HepG2 (cell line): ENCODE measurements around the gene WDR18. TPM values are rescaled to one million over a fixed set of nuclear protein-coding genes. Genes with fewer than 3 reads are reported as not detected.

Source experiments
- AHDC1 ChIP-seq: sonication (generic); formaldehyde crosslinking; IDR thresholded peaks from 2 replicates; pipeline ENCODE4 v1.5.1; 2020; ENCODE audit warnings: mild to moderate bottlenecking, missing genetic modification reagents, borderline replicate concordance
- ATF3 ChIP-seq: sonication (generic); formaldehyde crosslinking; IDR thresholded peaks from 2 replicates; pipeline ENCODE4 v1.4.0; 2020; ENCODE audit warnings: missing genetic modification reagents
- KAT8 ChIP-seq: IDR thresholded peaks from 2 replicates; pipeline ENCODE4 v1.6.1; 2016; ENCODE audit warnings: missing genetic modification reagents, missing compliant biosample characterization
- KLF6 ChIP-seq: IDR thresholded peaks from 2 replicates; pipeline ENCODE4 v1.8.0; 2016; ENCODE audit warnings: missing biosample characterization, missing genetic modification reagents
- NFIB ChIP-seq: sonication (generic); formaldehyde crosslinking; IDR thresholded peaks from 2 replicates; pipeline ENCODE4 v1.9.0; 2021; ENCODE audit warnings: missing genetic modification reagents, mild to moderate bottlenecking, borderline replicate concordance
- PRDM10 ChIP-seq: sonication (generic); formaldehyde crosslinking; IDR thresholded peaks from 2 replicates; pipeline ENCODE4 v1.4.0; 2020; ENCODE audit warnings: low read depth, missing genetic modification reagents
- REPIN1 ChIP-seq: sonication (generic); formaldehyde crosslinking; IDR thresholded peaks from 2 replicates; pipeline ENCODE4 v1.8.0; 2022; ENCODE audit warnings: missing genetic modification reagents, low read depth, mild to moderate bottlenecking, borderline replicate concordance
- SMAD1 ChIP-seq: sonication (generic); formaldehyde crosslinking; IDR thresholded peaks from 2 replicates; pipeline ENCODE4 v1.4.0; 2020; ENCODE audit warnings: missing genetic modification reagents, low read depth, mild to moderate bottlenecking, borderline replicate concordance
- SOX6 ChIP-seq, 2 experiments: fragments of 450-650 bp in 1 of 2; sonication (generic) in 1 of 2; formaldehyde crosslinking in 1 of 2; IDR thresholded peaks; 2 replicates each; pipeline versions ENCODE4 v1.4.0 to v1.6.1; 2017 to 2020; ENCODE audit warnings: antibody characterized with exemption in 1 of 2, mild to moderate bottlenecking in 1 of 2, missing genetic modification reagents in 1 of 2
- ZBTB14 ChIP-seq: sonication (generic); formaldehyde crosslinking; IDR thresholded peaks from 2 replicates; pipeline ENCODE4 v1.4.0; 2020; ENCODE audit warnings: missing genetic modification reagents
- ZNF225 ChIP-seq: sonication (generic); formaldehyde crosslinking; IDR thresholded peaks from 2 replicates; pipeline ENCODE4 v1.4.0; 2020; ENCODE audit warnings: mild to moderate bottlenecking, missing genetic modification reagents
- ZNF512B ChIP-seq: sonication (generic); formaldehyde crosslinking; IDR thresholded peaks from 2 replicates; pipeline ENCODE4 v1.5.1; 2020; ENCODE audit warnings: missing genetic modification reagents, mild to moderate bottlenecking, borderline replicate concordance
- ZNF7 ChIP-seq: IDR thresholded peaks from 2 replicates; pipeline ENCODE4 v1.6.1; 2016; ENCODE audit warnings: missing biosample characterization, missing genetic modification reagents
- polyA plus RNA-seq, 8 experiments: library from polyadenylated mRNA; depleted of rRNA in 3 of 8; stranded (reverse) in 7 of 8; unstranded in 1 of 8; fragments of >200 nt; fragmentation: Illumina TruSeq in 4 of 8; extraction: Trizol in 4 of 8; gene quantifications; 2 replicates each; pipeline versions ENCODE4 v1.2.1 to v1.2.3, GENCODE V29; 2011 to 2016; ENCODE audit warnings: low read depth in 4 of 8, missing spikeins in 1 of 8, mixed read lengths in 1 of 8; ENCODE audit not compliant: insufficient read depth in 1 of 8
- total RNA-seq, 5 experiments: library from RNA; depleted of rRNA; stranded (reverse); fragments of >200 nt; fragmentation: Illumina TruSeq; extraction: Trizol; gene quantifications; 2 replicates each; pipeline ENCODE4 v1.2.3, GENCODE V29; 2016; ENCODE audit warnings: low read depth in 1 of 5

The WDR18 gene
- total and polyA plus RNA-seq, 2 of the 13 experiments (the other 11 are each of a cell fraction or from before 2014, with no cell fraction given) = 36.4 to 47.6 TPM

GRCh38 chr19:1026783-1027649 lies 42.9 kb downstream of the WDR18 start (continued):
- TF ChIP-seq SMAD1 (CRISPR knock-in tag) = no peak
- TF ChIP-seq ZBTB14 = no peak
- TF ChIP-seq ZNF512B (CRISPR knock-in tag) = no peak
- TF ChIP-seq SOX6 (IDR thresholded peaks at IDR 0.05) = no peak
- TF ChIP-seq SOX6 (CRISPR knock-in tag; IDR thresholded peaks at IDR 0.05) = 0 out of 2 replicates have a peak, but pooled peaks have one; percentile 4
- TF ChIP-seq KLF6 = no peak
- TF ChIP-seq NFIB (CRISPR knock-in tag) = no peak
- TF ChIP-seq REPIN1 (CRISPR knock-in tag) = no peak; the same call in 1 of the 2 replicates
- TF ChIP-seq ATF3 (CRISPR knock-in tag) = 0 out of 2 replicates have a peak, but pooled peaks have one; percentile 5
- TF ChIP-seq ZNF7 (CRISPR knock-in tag) = no peak
- TF ChIP-seq KAT8 = no peak
- no peak for TF ChIP-seq PRDM10 (CRISPR knock-in tag)
- no peak for TF ChIP-seq AHDC1 (CRISPR knock-in tag)
- no peak for TF ChIP-seq ZNF225 (CRISPR knock-in tag)
